Hypothalamus (tissue), 51 donors: ENCODE results near the gene PTGR1.
"Not testable (repeated sequence)": the region's sequence is repeated elsewhere in the genome, so short reads cannot be mapped to it uniquely, and the experiment has no call there.

Source experiments
- DNase-seq, 51 donors: peaks; one replicate each; lab custom pipeline; 2025; lab: John Stamatoyannopoulos, UW

Gene PTGR1

GRCh38 chr9:111555425-111555824 lies 44.0 kb downstream of the PTGR1 start:
- not testable (repeated sequence) for DNase-seq

- DNase-seq = no peak
These were observed 50.8 kb downstream of the PTGR1 start for GRCh38 chr9:111548623-111549022.

- no peak for DNase-seq
These were observed 56.8 kb downstream of the PTGR1 start for GRCh38 chr9:111542497-111543254.

- DNase-seq = no peak
These were observed 66.2 kb downstream of the PTGR1 start for GRCh38 chr9:111533099-111533790.

- DNase-seq = no peak
These were observed 67.7 kb downstream of the PTGR1 start for GRCh38 chr9:111531716-111532115.

- DNase-seq = no peak
These were observed 69.7 kb downstream of the PTGR1 start for GRCh38 chr9:111529787-111530186.

GRCh38 chr9:111527347-111527746 lies 72.1 kb downstream of the PTGR1 start:
- DNase-seq = no peak

GRCh38 chr9:111525056-111525977 lies 74.1 kb downstream of the PTGR1 start, which contains the start of gene ZNF483:
ZNF483 (plus strand) TSS chr9:111525179; CDS start chr9:111527396, 2,217 bp downstream.
- peak; percentile 33 to 93 (median 74) for DNase-seq

- DNase-seq = no peak
These were observed 74.8 kb downstream of the PTGR1 start for GRCh38 chr9:111524731-111525055.

- DNase-seq = no peak
These were observed 83.4 kb downstream of the PTGR1 start for GRCh38 chr9:111516061-111516465.

GRCh38 chr9:111514967-111515366 lies 84.5 kb downstream of the PTGR1 start:
- no peak for DNase-seq
